Activated CD8-positive, alpha-beta memory T cell treated with anti-CD3 and anti-CD28 coated beads, Interleukin-2, amount 50 U/mL, for 48 hours (primary cell): ENCODE results near the gene OR6S1.
"Not testable (repeated sequence)": the region's sequence is repeated elsewhere in the genome, so short reads cannot be mapped to it uniquely, and the experiment has no call there.

Experiments
- DNase-seq: peaks from one replicate; pipeline ENCODE4 v3.0.0-alpha.2; 2020

OR6S1 gene

GRCh38 chr14:20667957-20668356, 26.5 kb upstream of the OR6S1 start:
- no peak for DNase-seq

- not testable (repeated sequence) for DNase-seq
Observed at GRCh38 chr14:20666400-20666961, 25.0 kb upstream of the OR6S1 start.

- DNase-seq = peak; percentile 94
Observed at GRCh38 chr14:20662968-20663732, 21.7 kb upstream of the OR6S1 start.

GRCh38 chr14:20661197-20661596, 19.7 kb upstream of the OR6S1 start:
- DNase-seq = no peak

GRCh38 chr14:20659813-20660395, 18.4 kb upstream of the OR6S1 start:
- DNase-seq = no peak

GRCh38 chr14:20659336-20659735, 17.8 kb upstream of the OR6S1 start:
- DNase-seq = no peak

- no peak for DNase-seq
Observed at GRCh38 chr14:20658246-20658645, 16.8 kb upstream of the OR6S1 start.

- DNase-seq = peak; percentile 65
Observed at GRCh38 chr14:20657216-20658211, 16.0 kb upstream of the OR6S1 start.

GRCh38 chr14:20656274-20656673, 14.8 kb upstream of the OR6S1 start:
- no peak for DNase-seq

GRCh38 chr14:20655851-20656250, 14.4 kb upstream of the OR6S1 start:
- no peak for DNase-seq

GRCh38 chr14:20652996-20653975, 11.8 kb upstream of the OR6S1 start:
- DNase-seq = peak; percentile 91

GRCh38 chr14:20645481-20645880, 4.0 kb upstream of the OR6S1 start:
- no peak for DNase-seq

GRCh38 chr14:20644520-20644919, 3.0 kb upstream of the OR6S1 start:
- DNase-seq = no peak

GRCh38 chr14:20642755-20643154, 1.3 kb upstream of the OR6S1 start:
- DNase-seq = not testable (repeated sequence)

- DNase-seq = no peak
Observed at GRCh38 chr14:20642182-20642581, 691 bp upstream of the OR6S1 start.

GRCh38 chr14:20632831-20633691, 8.4 kb downstream of the OR6S1 start:
- DNase-seq = peak; percentile 87

- DNase-seq = peak; percentile 77
Observed at GRCh38 chr14:20632448-20632830, 9.1 kb downstream of the OR6S1 start.

- DNase-seq = peak; percentile 66
Observed at GRCh38 chr14:20631880-20632389, 9.6 kb downstream of the OR6S1 start.

GRCh38 chr14:20631023-20631879, 10.2 kb downstream of the OR6S1 start:
- DNase-seq = peak; percentile 86
